Smooth muscle cell (in vitro differentiated cells): ENCODE measurements around the gene NGF. TPM values are rescaled to one million over a fixed set of nuclear protein-coding genes. Genes with fewer than 3 reads are reported as not detected.

Experiments used
- DNase-seq: peaks from one replicate; lab custom pipeline; 2025; ENCODE audit not compliant: unreplicated experiment; lab: John Stamatoyannopoulos, UW
- H2AFZ ChIP-seq: fragments of 200-600 bp; sonication (generic); 2 replicates; pipeline ENCODE4 v1.6.0; 2016; ENCODE audit warnings: antibody characterized with exemption, low read depth, mild to moderate bottlenecking
- H3F3A ChIP-seq: fragments of 200-600 bp; sonication (generic); 2 replicates; pipeline ENCODE4 v1.6.0; 2017; ENCODE audit warnings: antibody characterized with exemption, low read depth
- H3K27ac ChIP-seq: fragments of 200-600 bp; sonication (generic); 2 replicates; pipeline ENCODE4 v1.5.1; 2016; ENCODE audit warnings: low read depth, mild to moderate bottlenecking
- H3K27me3 ChIP-seq: fragments of 200-600 bp; sonication (generic); 2 replicates; pipeline ENCODE4 v1.6.1; 2016; ENCODE audit warnings: low read depth, mild to moderate bottlenecking
- H3K36me3 ChIP-seq: fragments of 200-600 bp; sonication (generic); 2 replicates; pipeline ENCODE4 v1.5.1; 2016; ENCODE audit warnings: low read depth
- H3K4me1 ChIP-seq: fragments of 200-600 bp; sonication (generic); 2 replicates; pipeline ENCODE4 v1.5.1; 2016; ENCODE audit warnings: low read depth
- H3K4me2 ChIP-seq: fragments of 200-600 bp; sonication (generic); 2 replicates; pipeline ENCODE4 v1.6.0; 2016; ENCODE audit warnings: mild to moderate bottlenecking
- H3K4me3 ChIP-seq: fragments of 200-600 bp; sonication (generic); 2 replicates; pipeline ENCODE4 v1.5.1; 2016; ENCODE audit warnings: mild to moderate bottlenecking
- H3K79me2 ChIP-seq: fragments of 200-600 bp; sonication (generic); 2 replicates; pipeline ENCODE4 v1.6.0; 2016; ENCODE audit warnings: low read depth, mild to moderate bottlenecking
- H3K9ac ChIP-seq: fragments of 200-600 bp; sonication (generic); 2 replicates; pipeline ENCODE4 v1.6.0; 2016; ENCODE audit warnings: low read depth
- H3K9me3 ChIP-seq: fragments of 200-600 bp; sonication (generic); replicated peaks from 2 replicates; pipeline ENCODE4 v1.5.1; 2016; ENCODE audit warnings: low read depth
- H4K20me1 ChIP-seq: fragments of 200-600 bp; sonication (generic); 2 replicates; pipeline ENCODE4 v1.6.0; 2016; ENCODE audit warnings: low read depth
- WGBS: methylation state at CpG from one replicate; pipeline ENCODE4 v1.1.7; 2016; ENCODE audit warnings: low lambda C conversion rate; 5-methylcytosine and 5-hydroxymethylcytosine counted together
- polyA plus RNA-seq: library from polyadenylated mRNA; unstranded; fragments of >200 nt; fragmentation: Nextera tagmentation; extraction: Ambion mirVana; gene quantifications from 2 replicates; pipeline ENCODE4 v1.2.1, GENCODE V29; 2016
- total RNA-seq: library from RNA; depleted of rRNA; stranded (reverse); fragments of >200 nt; gene quantifications from 2 replicates; pipeline ENCODE4 v1.2.3, GENCODE V29; 2014
- TF ChIP-seq, protein P1 (sequence below): fragments of 200-600 bp; sonication (generic); IDR thresholded peaks from 2 replicates; pipeline ENCODE4 v1.5.1; 2017; ENCODE audit warnings: borderline replicate concordance, mild to moderate bottlenecking, antibody characterized with exemption; ENCODE audit not compliant: insufficient read depth, poor library complexity, severe bottlenecking

The NGF gene
- total and polyA plus RNA-seq, 2 experiments from 2014 or later: 0.18 to 1.8 TPM

DNA sequence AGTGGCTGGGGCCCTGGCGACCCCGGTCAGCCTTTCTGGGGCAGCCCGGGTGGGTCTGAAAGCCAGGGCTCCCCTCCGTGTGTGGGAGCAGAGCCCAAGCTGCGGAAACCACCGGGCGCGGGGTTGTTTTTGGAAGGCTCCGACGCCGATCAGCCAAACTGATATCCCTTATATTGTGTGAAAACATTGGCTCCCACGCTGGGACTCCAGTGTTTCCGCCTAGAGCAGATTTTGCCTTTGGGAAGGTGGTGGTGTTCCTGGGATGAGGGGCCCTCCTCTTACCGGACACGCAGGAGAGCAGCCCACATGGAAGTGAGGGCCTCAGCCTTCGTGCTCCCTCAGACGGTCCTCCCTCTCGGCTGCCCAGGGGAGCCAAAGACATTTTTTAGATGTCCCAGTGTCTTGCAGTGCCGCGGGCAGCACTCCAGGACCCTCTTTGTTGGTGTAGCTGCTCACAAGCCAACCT is 54.3 kb downstream of the NGF start:
- Histone ChIP-seq H3K79me2 (no peaks in the 10 kb centered on the region), H3K4me2 (no peak overlapping the region), H4K20me1 (no peaks in the 10 kb centered on the region), H3K9ac (no peak overlapping the region), H3K36me3 (no peaks in the 10 kb centered on the region), H2AFZ (no peak overlapping the region), H3K27ac (no peak overlapping the region), H3K9me3 (no peaks in the 10 kb centered on the region), H3K4me1 (peaks cover 13% of the 10 kb centered on the region), H3K27me3 (no peaks in the 10 kb centered on the region), H3K4me3 (no peak overlapping the region), H3F3A (no peaks in the 10 kb centered on the region)
- DNase-seq: no peak
- 93% methylated on average over 20 of the region's 20 CpGs for WGBS
- TF ChIP-seq, protein P1, sequence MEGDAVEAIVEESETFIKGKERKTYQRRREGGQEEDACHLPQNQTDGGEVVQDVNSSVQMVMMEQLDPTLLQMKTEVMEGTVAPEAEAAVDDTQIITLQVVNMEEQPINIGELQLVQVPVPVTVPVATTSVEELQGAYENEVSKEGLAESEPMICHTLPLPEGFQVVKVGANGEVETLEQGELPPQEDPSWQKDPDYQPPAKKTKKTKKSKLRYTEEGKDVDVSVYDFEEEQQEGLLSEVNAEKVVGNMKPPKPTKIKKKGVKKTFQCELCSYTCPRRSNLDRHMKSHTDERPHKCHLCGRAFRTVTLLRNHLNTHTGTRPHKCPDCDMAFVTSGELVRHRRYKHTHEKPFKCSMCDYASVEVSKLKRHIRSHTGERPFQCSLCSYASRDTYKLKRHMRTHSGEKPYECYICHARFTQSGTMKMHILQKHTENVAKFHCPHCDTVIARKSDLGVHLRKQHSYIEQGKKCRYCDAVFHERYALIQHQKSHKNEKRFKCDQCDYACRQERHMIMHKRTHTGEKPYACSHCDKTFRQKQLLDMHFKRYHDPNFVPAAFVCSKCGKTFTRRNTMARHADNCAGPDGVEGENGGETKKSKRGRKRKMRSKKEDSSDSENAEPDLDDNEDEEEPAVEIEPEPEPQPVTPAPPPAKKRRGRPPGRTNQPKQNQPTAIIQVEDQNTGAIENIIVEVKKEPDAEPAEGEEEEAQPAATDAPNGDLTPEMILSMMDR: no peak

DNA sequence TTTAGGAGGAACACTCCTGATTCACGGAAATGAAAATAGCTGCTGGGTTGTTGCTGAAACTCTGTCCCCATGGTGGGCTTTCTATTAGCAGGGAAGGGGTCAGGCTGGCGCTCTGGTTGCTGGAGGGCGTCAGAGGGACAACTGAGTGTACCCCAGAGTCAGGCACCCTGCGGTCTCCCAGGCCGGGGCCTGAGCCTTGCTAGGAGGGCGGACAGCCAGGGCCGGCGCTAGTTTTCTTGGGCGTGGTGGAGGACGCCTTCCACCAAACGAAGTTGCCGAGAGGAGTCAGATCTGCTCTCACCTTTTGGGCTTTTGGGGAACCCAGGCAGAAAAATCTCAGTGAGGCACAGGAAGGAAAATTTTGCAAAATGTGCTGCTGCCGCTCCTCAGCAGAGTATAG is 54.8 kb downstream of the NGF start:
- DNase-seq: no peak
- Histone ChIP-seq H3K4me2 (no peak overlapping the region), H3K36me3 (no peaks in the 10 kb centered on the region), H3K27ac (no peak overlapping the region), H3K79me2 (no peaks in the 10 kb centered on the region), H3K9ac (no peak overlapping the region), H2AFZ (no peak overlapping the region), H3K9me3 (no peaks in the 10 kb centered on the region), H3F3A (no peaks in the 10 kb centered on the region), H3K4me3 (no peak overlapping the region), H3K27me3 (no peaks in the 10 kb centered on the region), H4K20me1 (no peaks in the 10 kb centered on the region), H3K4me1 (peaks cover 8% of the 10 kb centered on the region)
- TF ChIP-seq, protein P1: no peak
- WGBS: 90% methylated on average over 13 of the region's 13 CpGs

DNA sequence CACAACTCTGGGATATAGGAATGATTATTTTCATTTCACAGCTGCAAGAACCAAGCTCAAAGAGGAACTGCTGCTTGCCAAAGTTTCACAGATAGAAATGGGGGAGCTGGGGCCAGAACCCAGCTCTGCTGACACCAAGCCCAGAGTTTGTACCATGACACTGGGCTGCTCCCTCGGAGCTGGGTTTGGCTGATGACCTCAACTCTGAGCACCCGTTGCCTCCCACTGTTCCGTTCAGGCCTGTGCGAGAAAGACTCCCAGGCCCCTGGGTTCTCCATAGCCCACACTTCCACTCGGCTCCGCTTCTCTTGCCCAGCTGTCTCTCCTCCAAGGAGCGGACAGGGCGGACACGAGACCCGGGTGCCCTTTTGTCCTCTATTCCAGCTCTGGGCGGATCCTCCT is 55.2 kb downstream of the NGF start:
- H3K4me3 ChIP-seq: no peak overlapping the region
- no peak overlapping the region for H3K27ac ChIP-seq
- H3K36me3 ChIP-seq: no peaks in the 10 kb centered on the region
- no peak for DNase-seq
- H3K9me3 ChIP-seq: no peaks in the 10 kb centered on the region
- H3K4me2 ChIP-seq: no peak overlapping the region
- no peaks in the 10 kb centered on the region for H3K27me3 ChIP-seq
- no peaks in the 10 kb centered on the region for H3K79me2 ChIP-seq
- WGBS: 94% methylated on average over 10 of the region's 11 CpGs
- peaks cover 8% of the 10 kb centered on the region for H3K4me1 ChIP-seq
- no peak overlapping the region for H2AFZ ChIP-seq
- H4K20me1 ChIP-seq: no peaks in the 10 kb centered on the region
- no peak overlapping the region for H3K9ac ChIP-seq
- TF ChIP-seq, protein P1: no peak
- no peaks in the 10 kb centered on the region for H3F3A ChIP-seq

DNA sequence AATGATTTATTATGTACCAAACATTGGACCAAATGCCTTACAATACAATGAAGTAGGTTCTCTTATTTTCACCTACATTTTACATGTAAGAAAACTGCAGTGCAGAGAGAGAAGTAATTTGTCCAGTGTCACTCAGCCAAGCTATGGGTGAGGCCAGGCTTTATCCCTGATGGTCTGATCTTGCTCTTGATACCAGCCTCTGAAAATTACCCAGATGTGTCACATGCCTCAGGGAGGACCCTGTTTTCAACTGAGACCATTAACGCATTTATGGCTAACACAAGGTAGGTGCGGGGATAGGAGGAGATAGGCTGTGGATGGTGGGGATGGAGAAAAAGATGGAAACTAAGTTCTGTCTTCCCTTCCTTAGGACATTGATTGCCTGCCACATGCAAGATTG is 56.9 kb downstream of the NGF start:
- no peaks in the 10 kb centered on the region for H3K36me3 ChIP-seq
- H3K79me2 ChIP-seq: no peaks in the 10 kb centered on the region
- peaks cover 7% of the 10 kb centered on the region for H3K9me3 ChIP-seq
- H4K20me1 ChIP-seq: no peaks in the 10 kb centered on the region
- no peak overlapping the region for H3K4me3 ChIP-seq
- 93% methylated on average over 2 of the region's 2 CpGs for whole genome bisulfite sequencing
- no peak for DNase-seq
- H3K27ac ChIP-seq: no peak overlapping the region
- no peaks in the 10 kb centered on the region for H3K27me3 ChIP-seq
- H3K4me1 ChIP-seq: peaks cover 8% of the 10 kb centered on the region
- TF ChIP-seq, protein P1: no peak
- H2AFZ ChIP-seq: no peak overlapping the region
- no peaks in the 10 kb centered on the region for H3F3A ChIP-seq
- H3K4me2 ChIP-seq: no peak overlapping the region
- H3K9ac ChIP-seq: no peak overlapping the region
